GM12801 (cell line): Measurements from ENCODE around the gene CRYBB1.

Experiments
- CTCF ChIP-seq: IDR thresholded peaks from one replicate; pipeline ENCODE4 v1.5.1; 2011; ENCODE audit warnings: control low read depth; ENCODE audit not compliant: insufficient read length; ENCODE audit errors: extremely low read depth

Gene CRYBB1

GRCh38 chr22:26561756-26562417, 55.9 kb downstream of the CRYBB1 start:
- no peak for TF ChIP-seq CTCF

- no peak for TF ChIP-seq CTCF
These were observed 57.8 kb downstream of the CRYBB1 start for GRCh38 chr22:26559961-26560575.

- TF ChIP-seq CTCF, result no peak
These were observed 59.5 kb downstream of the CRYBB1 start for GRCh38 chr22:26558248-26558895.

GRCh38 chr22:26556904-26557303, 60.9 kb downstream of the CRYBB1 start:
- TF ChIP-seq CTCF, result no peak

- TF ChIP-seq CTCF, result no peak
These were observed 62.3 kb downstream of the CRYBB1 start for GRCh38 chr22:26555478-26555877.

- TF ChIP-seq CTCF, result no peak
These were observed 62.9 kb downstream of the CRYBB1 start for GRCh38 chr22:26554956-26555355.

- TF ChIP-seq CTCF, result no peak
These were observed 64.6 kb downstream of the CRYBB1 start for GRCh38 chr22:26553056-26553752.
